Measurements from ENCODE around the gene LOX.

The LOX gene

DNA sequence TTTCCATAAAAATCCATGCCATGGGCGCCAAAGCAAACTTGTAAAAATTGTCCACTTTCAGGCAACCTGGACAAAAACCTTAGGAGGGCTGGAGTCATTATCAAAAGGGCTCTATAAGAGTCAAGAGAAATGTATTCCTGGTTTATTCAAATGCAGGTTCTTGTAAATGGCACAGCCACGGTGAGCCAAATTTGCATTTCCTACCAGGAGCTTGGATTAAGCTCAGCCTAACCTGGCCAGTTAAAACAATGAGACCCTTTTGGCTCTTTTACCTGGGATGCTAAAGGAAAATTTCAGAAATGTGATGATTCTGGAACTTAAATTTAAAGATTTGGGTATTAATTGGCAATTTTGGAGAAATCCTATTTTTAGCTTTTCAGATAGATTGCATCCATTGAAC, 42.4 kb upstream of the LOX start:
- TF ChIP-seq, protein P1, sequence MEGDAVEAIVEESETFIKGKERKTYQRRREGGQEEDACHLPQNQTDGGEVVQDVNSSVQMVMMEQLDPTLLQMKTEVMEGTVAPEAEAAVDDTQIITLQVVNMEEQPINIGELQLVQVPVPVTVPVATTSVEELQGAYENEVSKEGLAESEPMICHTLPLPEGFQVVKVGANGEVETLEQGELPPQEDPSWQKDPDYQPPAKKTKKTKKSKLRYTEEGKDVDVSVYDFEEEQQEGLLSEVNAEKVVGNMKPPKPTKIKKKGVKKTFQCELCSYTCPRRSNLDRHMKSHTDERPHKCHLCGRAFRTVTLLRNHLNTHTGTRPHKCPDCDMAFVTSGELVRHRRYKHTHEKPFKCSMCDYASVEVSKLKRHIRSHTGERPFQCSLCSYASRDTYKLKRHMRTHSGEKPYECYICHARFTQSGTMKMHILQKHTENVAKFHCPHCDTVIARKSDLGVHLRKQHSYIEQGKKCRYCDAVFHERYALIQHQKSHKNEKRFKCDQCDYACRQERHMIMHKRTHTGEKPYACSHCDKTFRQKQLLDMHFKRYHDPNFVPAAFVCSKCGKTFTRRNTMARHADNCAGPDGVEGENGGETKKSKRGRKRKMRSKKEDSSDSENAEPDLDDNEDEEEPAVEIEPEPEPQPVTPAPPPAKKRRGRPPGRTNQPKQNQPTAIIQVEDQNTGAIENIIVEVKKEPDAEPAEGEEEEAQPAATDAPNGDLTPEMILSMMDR (IDR thresholded peaks at IDR 0.05; ENCODE audit: insufficient read depth, low read length), result no peak
- TF ChIP-seq GABPA (IDR thresholded peaks at IDR 0.05; ENCODE audit: low read depth) (no peak), REST (IDR thresholded peaks at IDR 0.05; ENCODE audit: insufficient replicate concordance, low read depth) (no peak), POLR2AphosphoS5 (IDR thresholded peaks at IDR 0.05; ENCODE audit: low read depth) (no peak), SPI1 (IDR thresholded peaks at IDR 0.05; ENCODE audit: borderline replicate concordance, low read depth) (no peak)
- Histone ChIP-seq H3K27me3 (ENCODE audit: insufficient read depth, poor library complexity, severe bottlenecking) (no peaks in the 10 kb centered on the region), H3K27ac (replicated peaks) (no peak overlapping the region), H3K4me3 (replicated peaks; ENCODE audit: insufficient read depth, low read length) (no peak overlapping the region)
- DNase-seq (ENCODE audit: low read depth in 1 of 2, low spot score in 1 of 2), result no peak

DNA sequence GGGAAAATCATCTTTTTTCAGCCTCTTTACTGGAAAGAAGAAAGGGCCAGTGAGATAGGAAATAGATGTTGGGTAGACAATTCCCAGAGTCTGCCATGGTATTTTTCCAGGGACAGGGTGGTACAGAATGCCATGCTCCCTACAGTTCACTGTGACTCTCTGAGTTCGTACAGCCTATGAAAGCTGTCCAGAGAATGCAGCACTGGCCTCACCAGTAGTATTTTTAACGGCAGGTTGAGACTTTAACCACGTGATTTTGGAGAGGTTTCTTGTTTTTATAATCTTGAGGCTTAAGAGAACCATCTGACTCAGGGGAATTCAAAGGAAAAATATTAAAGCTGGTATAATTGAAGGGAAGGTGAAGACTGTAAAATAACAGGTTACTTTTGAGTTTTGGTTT, 41.1 kb upstream of the LOX start:
- H3K27me3 ChIP-seq (ENCODE audit: insufficient read depth, poor library complexity, severe bottlenecking), result no peaks in the 10 kb centered on the region
- DNase-seq (ENCODE audit: low read depth in 1 of 2, low spot score in 1 of 2), result no peak
- H3K4me3 ChIP-seq (replicated peaks; ENCODE audit: insufficient read depth, low read length), result no peak overlapping the region
- no peak overlapping the region for H3K27ac ChIP-seq (replicated peaks)
- TF ChIP-seq, protein P1 (IDR thresholded peaks at IDR 0.05; ENCODE audit: insufficient read depth, low read length), result no peak
- TF ChIP-seq REST (IDR thresholded peaks at IDR 0.05; ENCODE audit: insufficient replicate concordance, low read depth), result no peak
- TF ChIP-seq SPI1 (IDR thresholded peaks at IDR 0.05; ENCODE audit: borderline replicate concordance, low read depth), result no peak
- no peak for TF ChIP-seq GABPA (IDR thresholded peaks at IDR 0.05; ENCODE audit: low read depth)
- TF ChIP-seq POLR2AphosphoS5 (IDR thresholded peaks at IDR 0.05; ENCODE audit: low read depth), result no peak

DNA sequence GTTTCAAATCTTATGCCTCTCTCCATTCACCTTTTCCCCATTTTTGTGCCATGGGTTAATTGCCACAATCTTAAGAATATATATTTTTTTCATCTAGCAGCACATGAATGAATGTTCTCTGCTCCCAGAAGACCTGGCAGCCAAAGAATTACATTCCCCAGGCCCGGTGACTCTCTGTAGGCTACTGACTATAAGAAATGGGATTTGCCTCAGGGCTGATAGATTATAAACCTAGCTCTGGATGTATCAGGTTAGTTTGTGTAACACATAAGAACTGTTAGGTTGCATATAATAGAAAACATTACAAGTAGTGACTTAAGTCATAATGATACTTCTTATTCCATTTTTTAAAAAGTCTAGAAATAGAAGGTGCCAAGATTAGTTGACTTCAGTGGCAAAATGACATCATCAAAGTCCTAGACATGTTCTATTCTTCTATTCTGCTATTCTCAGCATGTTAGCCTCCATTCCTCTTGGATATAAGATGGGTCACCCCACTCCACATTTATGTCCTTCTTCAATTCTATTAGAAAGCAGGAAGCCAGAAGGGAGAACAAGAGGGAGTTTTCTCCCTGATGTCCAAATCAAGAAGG, 40.4 kb upstream of the LOX start:
- TF ChIP-seq, protein P1 (IDR thresholded peaks at IDR 0.05; ENCODE audit: insufficient read depth, low read length), result no peak
- TF ChIP-seq GABPA (IDR thresholded peaks at IDR 0.05; ENCODE audit: low read depth), result no peak
- no peak for TF ChIP-seq SPI1 (IDR thresholded peaks at IDR 0.05; ENCODE audit: borderline replicate concordance, low read depth)
- no peak for TF ChIP-seq REST (IDR thresholded peaks at IDR 0.05; ENCODE audit: insufficient replicate concordance, low read depth)
- TF ChIP-seq POLR2AphosphoS5 (IDR thresholded peaks at IDR 0.05; ENCODE audit: low read depth), result no peak
- DNase-seq (ENCODE audit: low read depth in 1 of 2, low spot score in 1 of 2), result no peak
- no peak overlapping the region for H3K4me3 ChIP-seq (replicated peaks; ENCODE audit: insufficient read depth, low read length)
- no peak overlapping the region for H3K27ac ChIP-seq (replicated peaks)
- H3K27me3 ChIP-seq (ENCODE audit: insufficient read depth, poor library complexity, severe bottlenecking), result no peaks in the 10 kb centered on the region

Data from HL-60 (cell line).